ENCODE data around the gene PDGFC.

Gene PDGFC

GRCh38 chr4:156974264-156974663, 2.7 kb upstream of the PDGFC start:
- no peak for TF ChIP-seq CTCF (IDR thresholded peaks at IDR 0.05)
- Histone ChIP-seq H3K27ac (no peak overlapping the region), H3K9me3 (no peaks in the 10 kb centered on the region), H3K4me1 (peaks cover 0 to 22% (median under 1%) of the 10 kb centered on the region in 4 donors), H3K36me3 (no peaks in the 10 kb centered on the region), H3K4me3 (no peak overlapping the region), H3K27me3 (no peaks in the 10 kb centered on the region)
- intact Hi-C loops (cut with DNase I; ENCODE audit: low total_unique reads) = loop anchor here (10.0 kb wide), 1 partner anchor 71 kb away; no protein-coding TSS in a partner anchor
- DNase-seq = no peak

- no peaks in the 10 kb centered on the region for H3K9me3 ChIP-seq
- H3K27me3 ChIP-seq = no peaks in the 10 kb centered on the region
- peak overlapping the region; percentile 98 to 99 for H3K27ac ChIP-seq
- intact Hi-C loops (cut with DNase I; ENCODE audit: low total_unique reads) = loop anchor here (10.0 kb wide), 1 partner anchor 72 kb away; no protein-coding TSS in a partner anchor
- TF ChIP-seq CTCF (IDR thresholded peaks at IDR 0.05) = no peak
- peaks cover 0 to 37% (median 10%) of the 10 kb centered on the region in 4 donors for H3K4me1 ChIP-seq
- peak overlapping the region; percentile 74 to 89 for H3K4me3 ChIP-seq
- H3K36me3 ChIP-seq = no peaks in the 10 kb centered on the region
- no peak for DNase-seq
These were observed 898 bp upstream of the PDGFC start for GRCh38 chr4:156972379-156973015.

GRCh38 chr4:156971165-156971675, 379 bp downstream of the PDGFC start:
- H3K4me1 ChIP-seq = peaks cover 0 to 44% (median 11%) of the 10 kb centered on the region in 4 donors
- peak; percentile 27 to 71 for DNase-seq
- H3K9me3 ChIP-seq = no peaks in the 10 kb centered on the region
- intact Hi-C loops (cut with DNase I; ENCODE audit: low total_unique reads) = loop anchor here (10.0 kb wide), 1 partner anchor 74 kb away; no protein-coding TSS in a partner anchor
- no peaks in the 10 kb centered on the region for H3K27me3 ChIP-seq
- no peaks in the 10 kb centered on the region for H3K36me3 ChIP-seq
- TF ChIP-seq CTCF (IDR thresholded peaks at IDR 0.05) = no peak
- H3K4me3 ChIP-seq = peak overlapping the region; percentile 74 to 89
- H3K27ac ChIP-seq = peak overlapping the region; percentile 98 to 99

GRCh38 chr4:156970501-156971164, 966 bp downstream of the PDGFC start:
- peak; percentile 71 to 82 for DNase-seq

GRCh38 chr4:156969911-156970310, 1.7 kb downstream of the PDGFC start:
- no peak for TF ChIP-seq CTCF (IDR thresholded peaks at IDR 0.05)
- H3K9me3 ChIP-seq = no peaks in the 10 kb centered on the region
- peaks cover 0 to 52% (median 11%) of the 10 kb centered on the region in 4 donors for H3K4me1 ChIP-seq
- no peaks in the 10 kb centered on the region for H3K27me3 ChIP-seq
- no peak for DNase-seq
- intact Hi-C loops (cut with DNase I; ENCODE audit: low total_unique reads) = loop anchor here (2.0 to 10.0 kb wide), 2 partner anchors 75 to 493 kb away; no protein-coding TSS in a partner anchor
- peak overlapping the region; percentile 74 to 89 for H3K4me3 ChIP-seq
- H3K36me3 ChIP-seq = no peaks in the 10 kb centered on the region
- peak overlapping the region; percentile 98 to 99 for H3K27ac ChIP-seq

More at GRCh38 chr4:156970501-156971164, 966 bp downstream of the PDGFC start:
- no peaks in the 10 kb centered on the region for H3K36me3 ChIP-seq
- peak overlapping the region; percentile 74 to 89 for H3K4me3 ChIP-seq
- peak; percentile 54 to 65 for TF ChIP-seq CTCF (IDR thresholded peaks at IDR 0.05)
- H3K27ac ChIP-seq = peak overlapping the region; percentile 98 to 99
- intact Hi-C loops (cut with DNase I; ENCODE audit: low total_unique reads) = loop anchor here (10.0 kb wide), 1 partner anchor 74 kb away; no protein-coding TSS in a partner anchor
- H3K27me3 ChIP-seq = no peaks in the 10 kb centered on the region
- no peaks in the 10 kb centered on the region for H3K9me3 ChIP-seq
- H3K4me1 ChIP-seq = peaks cover 0 to 48% (median 11%) of the 10 kb centered on the region in 4 donors
